Muscle of back (tissue), 11 donors: ENCODE data around the gene SMIM35. TPM values are rescaled to one million over a fixed set of nuclear protein-coding genes. Genes with fewer than 3 reads are reported as not detected.

Experiments used
- DNase-seq, 3 donors: peaks; one replicate each; pipeline versions ENCODE4 v3.0.0 to v3.0.0-alpha.2; 2013
- polyA plus RNA-seq, 10 donors: library from polyadenylated mRNA; unstranded; fragments of 120-200 nt; gene quantifications; one replicate each; pipeline ENCODE4 v1.2.1, GENCODE V29; 2013; ENCODE audit not compliant: insufficient read length in 10 of 10

The SMIM35 gene
- polyA plus RNA-seq, 10 donors = 0.05 to 0.28 (median 0.17) TPM; not detected in 3

GRCh38 chr11:118111019-118111743 is 24.4 kb upstream of the SMIM35 start:
- DNase-seq = no peak

- DNase-seq = no peak
Observed at GRCh38 chr11:118109231-118109630, 22.5 kb upstream of the SMIM35 start.

DNA sequence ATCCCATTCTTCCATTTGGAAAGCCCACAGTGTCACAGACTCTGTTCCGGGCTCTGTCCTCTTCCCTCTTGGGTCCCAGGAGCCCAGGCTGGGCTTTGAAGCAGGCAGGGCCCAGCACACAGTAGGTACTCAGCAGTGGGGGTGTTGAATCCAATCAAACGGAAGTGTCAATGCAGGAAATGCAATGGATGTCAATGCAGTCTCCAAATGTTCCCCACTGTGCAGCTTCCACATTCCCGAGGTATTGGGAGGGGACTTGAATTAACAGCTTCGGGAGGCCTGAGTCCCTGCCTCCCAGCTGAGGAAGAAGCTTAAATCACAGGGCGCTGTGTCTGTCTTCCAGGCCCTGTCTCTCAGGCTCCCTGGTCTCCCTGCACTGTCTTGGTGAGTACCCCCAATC is 21.8 kb upstream of the SMIM35 start:
- DNase-seq = no peak

DNA sequence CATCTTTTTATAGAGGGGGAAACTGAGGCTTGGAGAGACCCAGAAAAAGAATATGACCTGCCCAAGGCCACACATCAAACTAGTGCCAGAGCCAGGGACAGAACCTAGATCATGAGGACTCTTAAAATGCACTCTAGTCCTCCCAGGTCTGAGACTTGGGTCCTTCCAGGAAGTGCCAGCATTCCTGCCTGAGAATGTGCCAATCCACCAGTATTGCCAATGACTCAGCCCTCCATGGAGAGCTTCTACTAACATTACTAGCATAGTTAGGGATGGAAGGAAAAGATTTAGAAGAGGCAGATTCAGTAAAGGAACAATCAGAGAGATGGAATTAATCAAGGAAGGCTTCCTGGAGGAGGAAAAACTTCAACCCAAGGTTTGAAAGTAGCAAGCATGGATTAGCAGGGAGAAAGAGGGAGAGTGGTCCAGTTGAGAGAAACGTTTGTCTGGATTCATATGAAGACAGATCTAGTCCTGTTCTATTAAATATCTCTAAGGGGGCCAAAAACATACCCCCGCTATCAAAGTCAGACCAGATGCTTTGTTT is 20.1 kb upstream of the SMIM35 start:
- no peak for DNase-seq

DNA sequence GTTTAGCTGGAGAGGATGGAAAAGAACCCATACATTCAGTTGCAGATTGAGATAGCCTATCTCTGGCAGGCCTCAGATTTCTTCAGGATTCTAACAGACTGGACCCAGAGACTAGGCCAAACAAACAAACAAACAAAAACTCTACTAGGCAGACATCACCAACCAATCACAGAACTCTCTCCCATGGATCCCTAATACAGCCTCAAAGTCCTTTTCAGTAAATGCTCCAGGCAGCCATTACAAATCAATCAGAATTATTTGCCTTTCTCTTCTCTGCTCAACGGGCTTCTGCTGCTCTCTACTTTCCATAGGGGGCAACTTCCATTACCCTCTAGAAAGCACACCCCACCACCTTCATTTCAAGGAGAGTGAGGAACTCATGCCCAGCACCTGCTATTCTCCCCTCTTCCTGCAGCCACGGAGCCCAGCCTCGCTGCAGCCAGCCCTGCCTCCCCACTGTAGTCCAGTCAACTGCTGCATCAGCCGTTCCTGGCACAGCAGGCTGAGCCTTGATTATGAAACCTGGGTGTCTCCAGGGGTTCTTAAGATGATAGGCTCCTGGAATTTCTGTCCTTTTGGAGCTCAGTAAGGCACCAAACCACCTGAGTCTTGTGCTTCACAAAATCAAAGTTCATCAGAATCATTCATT is 19.0 kb upstream of the SMIM35 start:
- no peak for DNase-seq

DNA sequence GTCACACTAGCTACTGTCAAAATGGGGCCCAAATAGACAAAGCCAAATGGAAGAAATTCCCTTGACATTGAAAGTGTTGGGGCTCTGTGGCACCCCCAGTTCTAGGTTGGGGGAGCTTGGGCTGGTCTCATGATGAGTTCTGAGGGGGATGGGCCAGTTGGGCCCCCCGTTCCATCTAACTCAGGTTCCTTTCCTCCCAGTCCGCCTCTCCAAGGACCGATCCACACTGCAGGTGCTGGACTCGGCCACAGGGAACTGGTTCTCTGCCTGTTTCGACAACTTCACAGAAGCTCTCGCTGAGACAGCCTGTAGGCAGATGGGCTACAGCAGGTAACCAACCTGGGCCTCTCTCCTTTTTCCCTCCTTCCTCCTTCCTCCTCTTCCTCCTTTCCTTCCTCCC is 17.7 kb upstream of the SMIM35 start:
- no peak for DNase-seq

DNA sequence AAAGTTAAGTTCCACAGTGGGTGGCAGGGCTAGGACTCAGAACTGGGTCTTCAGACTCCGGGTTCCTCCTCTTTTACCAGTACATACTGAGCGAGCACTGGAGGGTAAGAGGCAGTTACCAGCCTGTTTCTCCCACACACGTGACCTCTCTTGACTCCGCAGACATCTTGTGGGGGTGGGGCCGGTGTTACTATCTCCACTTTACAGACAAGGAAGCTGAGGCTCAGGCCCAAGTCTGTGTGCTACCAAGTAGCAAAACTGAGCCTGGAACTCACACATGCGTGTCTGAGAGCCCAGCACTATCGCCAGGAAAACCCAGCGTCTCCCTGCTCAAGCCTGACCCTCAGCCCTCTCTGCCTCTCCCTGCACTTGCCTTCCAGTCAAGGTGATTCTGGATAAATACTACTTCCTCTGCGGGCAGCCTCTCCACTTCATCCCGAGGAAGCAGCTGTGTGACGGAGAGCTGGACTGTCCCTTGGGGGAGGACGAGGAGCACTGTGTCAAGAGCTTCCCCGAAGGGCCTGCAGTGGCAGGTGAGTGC is 16.0 kb upstream of the SMIM35 start:
- DNase-seq = no peak

DNA sequence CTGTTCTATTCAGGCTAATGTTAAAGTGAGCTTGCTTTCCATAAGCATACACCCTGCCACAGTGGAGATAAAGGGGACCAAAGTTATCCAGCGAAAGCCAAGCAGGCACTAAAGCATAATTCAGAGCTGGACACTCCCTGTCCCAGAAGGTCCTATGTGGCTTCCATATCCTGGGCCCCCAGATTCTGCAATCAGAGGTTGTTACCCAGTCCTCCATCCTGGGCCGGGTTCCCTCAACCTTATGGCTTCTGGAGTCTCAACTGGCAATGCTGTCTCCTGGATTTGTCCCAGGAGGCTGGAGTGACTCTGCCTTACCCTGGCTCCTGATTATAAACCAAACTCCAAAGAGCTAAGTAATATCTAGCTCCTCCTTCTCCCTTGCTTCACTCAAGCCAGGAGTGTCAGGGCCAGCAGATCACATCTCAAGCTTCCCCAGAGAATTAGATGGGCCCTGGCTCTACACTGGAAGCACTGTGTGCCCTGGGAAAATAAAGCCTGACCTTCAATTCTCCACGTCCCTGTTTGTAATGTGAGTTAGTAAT is 14.0 kb upstream of the SMIM35 start:
- no peak for DNase-seq

GRCh38 chr11:118099838-118100556 is 13.2 kb upstream of the SMIM35 start:
- no peak for DNase-seq

- DNase-seq = no peak
Observed at GRCh38 chr11:118098996-118099837, 12.5 kb upstream of the SMIM35 start.

DNA sequence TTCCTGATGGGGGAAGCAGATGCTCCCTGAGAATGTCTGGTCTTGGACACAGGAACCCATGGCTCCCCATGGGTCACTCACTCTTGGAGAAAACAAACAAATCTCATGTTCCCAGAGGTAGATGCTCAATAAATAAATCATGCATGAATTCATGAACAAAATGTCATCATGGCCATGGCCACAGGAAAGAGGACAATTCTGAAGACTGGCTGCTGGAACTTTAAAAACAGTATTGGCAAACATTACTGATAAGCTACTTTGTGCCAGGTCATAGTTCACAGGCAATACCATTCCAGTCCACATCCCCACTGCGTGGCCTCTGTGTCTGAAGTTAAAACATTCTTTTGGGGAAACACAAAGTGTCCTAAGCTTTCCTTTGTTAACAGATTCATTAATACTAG is 9.2 kb upstream of the SMIM35 start:
- no peak for DNase-seq

DNA sequence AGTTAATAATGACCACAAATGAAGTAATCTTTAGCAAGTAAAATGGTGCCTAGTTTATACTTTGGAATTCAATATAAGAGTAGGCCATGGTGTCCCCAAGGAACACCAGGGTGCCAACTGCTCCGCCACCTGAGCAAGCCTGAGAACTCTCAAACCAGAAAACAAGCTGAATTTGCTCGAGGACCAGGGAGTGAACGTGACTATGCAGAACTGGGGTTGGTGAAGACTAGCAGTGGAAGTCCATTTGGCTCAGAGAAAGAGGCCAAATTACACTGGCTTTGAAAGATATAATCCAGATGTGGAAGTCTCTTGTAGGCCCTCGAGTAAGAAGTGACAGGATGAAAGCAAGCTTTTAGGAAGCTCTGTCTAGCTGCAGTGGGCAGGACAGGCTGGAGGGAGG is 8.7 kb upstream of the SMIM35 start:
- no peak for DNase-seq

DNA sequence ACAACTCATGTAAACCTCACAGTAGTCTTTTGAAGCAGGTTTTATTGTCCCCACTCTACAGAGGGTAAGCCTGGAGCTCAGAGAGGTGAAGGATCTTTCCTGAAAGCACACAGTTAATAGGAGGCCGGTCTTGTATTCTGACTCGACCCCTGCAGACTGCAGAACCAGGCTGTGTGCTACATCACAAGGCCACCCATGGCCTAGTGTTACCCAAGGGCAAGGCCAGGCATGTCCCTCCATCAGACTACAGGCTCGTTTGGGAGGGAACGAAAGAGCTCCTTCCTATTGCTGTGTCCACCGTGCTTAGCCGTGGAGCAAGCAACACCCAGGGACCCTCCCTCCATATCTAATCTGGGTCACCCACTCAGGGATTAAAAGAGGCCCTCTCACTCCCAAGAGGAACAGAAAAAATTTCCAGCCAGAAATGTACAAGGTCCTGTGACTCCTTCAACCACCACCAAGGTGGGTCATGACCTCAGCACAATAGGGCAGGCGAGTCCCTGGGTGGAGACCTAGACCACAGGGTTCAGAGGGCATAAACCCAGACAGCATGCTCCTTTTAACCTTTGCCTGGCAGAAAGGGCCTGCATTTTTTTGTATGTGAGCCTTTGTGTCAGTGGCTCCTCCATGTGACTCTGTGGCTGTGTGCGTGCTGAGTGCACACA is 6.3 kb upstream of the SMIM35 start:
- DNase-seq = no peak

DNA sequence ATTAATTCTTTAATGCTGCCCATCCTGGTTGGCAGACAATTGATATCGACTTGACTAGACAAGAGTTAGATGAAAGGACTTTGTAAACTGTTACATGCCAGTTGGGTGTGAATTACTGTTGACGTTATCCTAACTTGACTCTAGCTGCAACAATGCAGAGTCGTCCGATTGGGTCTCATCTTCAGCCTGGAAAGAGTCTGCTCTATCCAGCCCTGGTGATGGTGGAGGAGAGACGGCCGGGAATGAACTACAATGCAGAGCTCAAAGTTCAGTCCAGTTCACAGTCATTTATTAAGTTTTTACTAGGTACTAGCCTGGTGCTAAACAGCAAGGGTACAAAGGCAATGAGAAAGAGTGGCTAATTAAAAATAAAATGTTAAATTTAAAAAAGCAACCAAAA is 4.9 kb upstream of the SMIM35 start:
- DNase-seq = no peak

- DNase-seq = no peak
Observed at GRCh38 chr11:118090545-118091162, 3.9 kb upstream of the SMIM35 start.

DNA sequence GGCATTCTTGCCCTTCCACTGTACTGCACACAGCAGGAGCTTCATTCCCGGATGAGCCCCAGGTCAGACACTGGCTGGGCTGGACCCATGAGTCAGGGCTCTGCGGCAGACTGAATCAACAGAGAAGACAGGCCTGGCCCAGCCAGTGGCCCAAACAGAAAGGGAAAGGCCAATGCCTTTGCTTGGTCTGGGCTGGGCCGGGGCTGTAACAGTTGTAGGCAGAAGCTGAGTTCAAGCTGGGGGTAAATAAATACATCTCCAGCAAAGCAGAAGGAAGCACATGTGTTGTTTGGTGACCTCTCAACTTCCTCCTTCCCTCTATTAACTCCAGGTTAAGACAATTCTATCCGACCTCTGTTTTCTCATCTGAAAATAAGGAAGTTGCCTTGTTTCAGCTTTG is 1.8 kb upstream of the SMIM35 start:
- DNase-seq = peak in 1 of 3 donors; percentile 36

- DNase-seq = no peak
Observed at GRCh38 chr11:118087931-118088330, 1.2 kb upstream of the SMIM35 start.

- DNase-seq = no peak
Observed at GRCh38 chr11:118084656-118085055, 2.1 kb downstream of the SMIM35 start.

DNA sequence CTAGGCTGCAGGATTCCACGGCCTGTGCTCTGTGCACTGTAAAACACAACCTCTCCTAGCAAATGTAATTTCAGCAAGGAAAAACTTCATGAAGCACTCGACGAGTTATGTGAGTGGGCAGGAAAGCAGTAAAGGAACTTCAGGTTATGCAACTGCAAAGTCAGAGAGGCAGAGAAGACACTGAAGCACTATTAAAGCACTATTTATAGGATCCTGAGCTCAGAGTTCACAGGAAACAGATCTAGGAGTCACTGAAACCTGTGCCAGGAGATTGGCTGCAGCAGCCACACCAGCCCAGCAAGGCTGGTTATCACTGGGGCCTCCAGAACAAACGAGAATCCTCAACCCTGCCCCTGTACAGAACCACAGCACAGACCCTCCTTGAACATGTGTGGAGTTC is 2.5 kb downstream of the SMIM35 start:
- peak in 1 of 3 donors; percentile 31 for DNase-seq
